Smooth muscle cell (in vitro differentiated cells): Measurements from ENCODE around the gene TUB. TPM values are rescaled to one million over a fixed set of nuclear protein-coding genes. Genes with fewer than 3 reads are reported as not detected.

Experiments
- DNase-seq: peaks from one replicate; lab custom pipeline; 2025; ENCODE audit not compliant: unreplicated experiment; lab: John Stamatoyannopoulos, UW
- H2AFZ ChIP-seq: fragments of 200-600 bp; sonication (generic); 2 replicates; pipeline ENCODE4 v1.6.0; 2016; ENCODE audit warnings: antibody characterized with exemption, low read depth, mild to moderate bottlenecking
- H3F3A ChIP-seq: fragments of 200-600 bp; sonication (generic); 2 replicates; pipeline ENCODE4 v1.6.0; 2017; ENCODE audit warnings: antibody characterized with exemption, low read depth
- H3K27ac ChIP-seq: fragments of 200-600 bp; sonication (generic); 2 replicates; pipeline ENCODE4 v1.5.1; 2016; ENCODE audit warnings: low read depth, mild to moderate bottlenecking
- H3K27me3 ChIP-seq: fragments of 200-600 bp; sonication (generic); 2 replicates; pipeline ENCODE4 v1.6.1; 2016; ENCODE audit warnings: low read depth, mild to moderate bottlenecking
- H3K36me3 ChIP-seq: fragments of 200-600 bp; sonication (generic); 2 replicates; pipeline ENCODE4 v1.5.1; 2016; ENCODE audit warnings: low read depth
- H3K4me1 ChIP-seq: fragments of 200-600 bp; sonication (generic); 2 replicates; pipeline ENCODE4 v1.5.1; 2016; ENCODE audit warnings: low read depth
- H3K4me2 ChIP-seq: fragments of 200-600 bp; sonication (generic); 2 replicates; pipeline ENCODE4 v1.6.0; 2016; ENCODE audit warnings: mild to moderate bottlenecking
- H3K4me3 ChIP-seq: fragments of 200-600 bp; sonication (generic); 2 replicates; pipeline ENCODE4 v1.5.1; 2016; ENCODE audit warnings: mild to moderate bottlenecking
- H3K79me2 ChIP-seq: fragments of 200-600 bp; sonication (generic); 2 replicates; pipeline ENCODE4 v1.6.0; 2016; ENCODE audit warnings: low read depth, mild to moderate bottlenecking
- H3K9ac ChIP-seq: fragments of 200-600 bp; sonication (generic); 2 replicates; pipeline ENCODE4 v1.6.0; 2016; ENCODE audit warnings: low read depth
- H3K9me3 ChIP-seq: fragments of 200-600 bp; sonication (generic); replicated peaks from 2 replicates; pipeline ENCODE4 v1.5.1; 2016; ENCODE audit warnings: low read depth
- H4K20me1 ChIP-seq: fragments of 200-600 bp; sonication (generic); 2 replicates; pipeline ENCODE4 v1.6.0; 2016; ENCODE audit warnings: low read depth
- CTCF ChIP-seq: fragments of 200-600 bp; sonication (generic); IDR thresholded peaks from 2 replicates; pipeline ENCODE4 v1.5.1; 2017; ENCODE audit warnings: borderline replicate concordance, mild to moderate bottlenecking, antibody characterized with exemption; ENCODE audit not compliant: insufficient read depth, poor library complexity, severe bottlenecking
- WGBS: methylation state at CpG from one replicate; pipeline ENCODE4 v1.1.7; 2016; ENCODE audit warnings: low lambda C conversion rate; 5-methylcytosine and 5-hydroxymethylcytosine counted together
- polyA plus RNA-seq: library from polyadenylated mRNA; unstranded; fragments of >200 nt; fragmentation: Nextera tagmentation; extraction: Ambion mirVana; gene quantifications from 2 replicates; pipeline ENCODE4 v1.2.1, GENCODE V29; 2016
- total RNA-seq: library from RNA; depleted of rRNA; stranded (reverse); fragments of >200 nt; gene quantifications from 2 replicates; pipeline ENCODE4 v1.2.3, GENCODE V29; 2014

Gene TUB
- total and polyA plus RNA-seq, 2 experiments from 2014 or later, result 6.0 to 9.5 TPM

GRCh38 chr11:8102296-8102915 is 21.4 kb downstream of the TUB start:
- no peaks in the 10 kb centered on the region for H3K27me3 ChIP-seq
- no peaks in the 10 kb centered on the region for H3K9me3 ChIP-seq
- H2AFZ ChIP-seq, result no peak overlapping the region
- DNase-seq, result no peak
- no peaks in the 10 kb centered on the region for H3K36me3 ChIP-seq
- H3K79me2 ChIP-seq, result no peaks in the 10 kb centered on the region
- H3K4me2 ChIP-seq, result no peak overlapping the region
- H3K4me1 ChIP-seq, result no peaks in the 10 kb centered on the region
- H3K27ac ChIP-seq, result no peak overlapping the region
- H3K9ac ChIP-seq, result no peak overlapping the region
- TF ChIP-seq CTCF, result no peak
- H3F3A ChIP-seq, result no peaks in the 10 kb centered on the region
- H4K20me1 ChIP-seq, result no peaks in the 10 kb centered on the region
- H3K4me3 ChIP-seq, result no peak overlapping the region

- no peaks in the 10 kb centered on the region for H3K79me2 ChIP-seq
- H2AFZ ChIP-seq, result no peak overlapping the region
- H3K36me3 ChIP-seq, result no peaks in the 10 kb centered on the region
- no peak overlapping the region for H3K4me2 ChIP-seq
- no peaks in the 10 kb centered on the region for H3K4me1 ChIP-seq
- no peaks in the 10 kb centered on the region for H3K27me3 ChIP-seq
- H4K20me1 ChIP-seq, result no peaks in the 10 kb centered on the region
- H3F3A ChIP-seq, result no peaks in the 10 kb centered on the region
- no peaks in the 10 kb centered on the region for H3K9me3 ChIP-seq
- DNase-seq, result no peak
- no peak overlapping the region for H3K4me3 ChIP-seq
- no peak overlapping the region for H3K27ac ChIP-seq
- TF ChIP-seq CTCF, result no peak
- 96% methylated on average over 7 of the region's 7 CpGs for WGBS
- no peak overlapping the region for H3K9ac ChIP-seq
These were observed 22.0 kb downstream of the TUB start for GRCh38 chr11:8102965-8103364.

GRCh38 chr11:8103909-8104308 is 22.9 kb downstream of the TUB start:
- Histone ChIP-seq H3K27me3 (no peaks in the 10 kb centered on the region), H3K9me3 (no peaks in the 10 kb centered on the region), H3K36me3 (no peaks in the 10 kb centered on the region), H3K9ac (no peak overlapping the region), H4K20me1 (no peaks in the 10 kb centered on the region), H2AFZ (no peak overlapping the region), H3K4me1 (no peaks in the 10 kb centered on the region), H3K27ac (no peak overlapping the region), H3K4me2 (no peak overlapping the region), H3K4me3 (no peak overlapping the region), H3K79me2 (no peaks in the 10 kb centered on the region), H3F3A (no peaks in the 10 kb centered on the region)
- no peak for DNase-seq
- no peak for TF ChIP-seq CTCF
- 94% methylated on average over 2 of the region's 2 CpGs for WGBS

- H3K4me1 ChIP-seq, result no peaks in the 10 kb centered on the region
- no peaks in the 10 kb centered on the region for H3K79me2 ChIP-seq
- H3K27ac ChIP-seq, result no peak overlapping the region
- no peaks in the 10 kb centered on the region for H3K9me3 ChIP-seq
- no peaks in the 10 kb centered on the region for H3F3A ChIP-seq
- H3K4me3 ChIP-seq, result no peak overlapping the region
- H3K36me3 ChIP-seq, result no peaks in the 10 kb centered on the region
- no peaks in the 10 kb centered on the region for H3K27me3 ChIP-seq
- 87% methylated on average over 4 of the region's 4 CpGs for WGBS
- no peaks in the 10 kb centered on the region for H4K20me1 ChIP-seq
- H2AFZ ChIP-seq, result no peak overlapping the region
- no peak for DNase-seq
- no peak overlapping the region for H3K4me2 ChIP-seq
- no peak overlapping the region for H3K9ac ChIP-seq
- no peak for TF ChIP-seq CTCF
These were observed 24.1 kb downstream of the TUB start for GRCh38 chr11:8105133-8105532.
